Measurements from ENCODE around the gene AGAP1.

GRCh38 chr2:235549735-235550377 lies 56.0 kb downstream of the AGAP1 start:
- TF ChIP-seq POLR2A (IDR thresholded peaks at IDR 0.05): no peak
- TF ChIP-seq, protein P1, sequence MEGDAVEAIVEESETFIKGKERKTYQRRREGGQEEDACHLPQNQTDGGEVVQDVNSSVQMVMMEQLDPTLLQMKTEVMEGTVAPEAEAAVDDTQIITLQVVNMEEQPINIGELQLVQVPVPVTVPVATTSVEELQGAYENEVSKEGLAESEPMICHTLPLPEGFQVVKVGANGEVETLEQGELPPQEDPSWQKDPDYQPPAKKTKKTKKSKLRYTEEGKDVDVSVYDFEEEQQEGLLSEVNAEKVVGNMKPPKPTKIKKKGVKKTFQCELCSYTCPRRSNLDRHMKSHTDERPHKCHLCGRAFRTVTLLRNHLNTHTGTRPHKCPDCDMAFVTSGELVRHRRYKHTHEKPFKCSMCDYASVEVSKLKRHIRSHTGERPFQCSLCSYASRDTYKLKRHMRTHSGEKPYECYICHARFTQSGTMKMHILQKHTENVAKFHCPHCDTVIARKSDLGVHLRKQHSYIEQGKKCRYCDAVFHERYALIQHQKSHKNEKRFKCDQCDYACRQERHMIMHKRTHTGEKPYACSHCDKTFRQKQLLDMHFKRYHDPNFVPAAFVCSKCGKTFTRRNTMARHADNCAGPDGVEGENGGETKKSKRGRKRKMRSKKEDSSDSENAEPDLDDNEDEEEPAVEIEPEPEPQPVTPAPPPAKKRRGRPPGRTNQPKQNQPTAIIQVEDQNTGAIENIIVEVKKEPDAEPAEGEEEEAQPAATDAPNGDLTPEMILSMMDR (IDR thresholded peaks at IDR 0.05): no peak
